ENCODE measurements around the gene NTMT1. TPM values are rescaled to one million over a fixed set of nuclear protein-coding genes. Genes with fewer than 3 reads are reported as not detected.

NTMT1 gene
- total RNA-seq, 1 donor from 2014 or later, result 62.6 TPM

DNA sequence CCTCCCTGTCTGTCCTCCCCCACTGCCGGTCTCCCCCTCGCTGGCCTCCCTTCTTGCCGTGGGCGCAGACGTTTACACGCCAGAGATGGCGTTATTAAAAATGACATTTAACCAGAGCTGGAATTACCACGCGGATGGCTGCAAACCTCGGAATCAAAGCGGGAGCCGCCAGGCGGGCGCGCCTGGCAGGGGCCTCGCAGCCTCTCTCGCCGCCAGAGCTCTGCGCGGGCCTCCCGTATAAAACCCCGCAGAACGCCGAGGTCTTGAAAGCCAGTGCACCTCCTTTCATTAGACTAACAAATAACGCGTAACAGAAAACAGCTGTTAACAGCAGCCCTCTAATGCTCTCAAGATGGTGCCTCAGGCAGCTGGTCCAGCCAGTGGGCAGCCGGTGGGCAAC, 49.7 kb downstream of the NTMT1 start:
- H3K9me3 Mint-ChIP-seq (ENCODE audit: unreplicated experiment), result peaks cover 12% of the 10 kb centered on the region
- DNase-seq, result no peak
- no peak overlapping the region for H3K4me3 Mint-ChIP-seq (ENCODE audit: unreplicated experiment)
- peaks cover 40% of the 10 kb centered on the region for H3K4me1 Mint-ChIP-seq (ENCODE audit: low read depth, unreplicated experiment)
- H3K27ac Mint-ChIP-seq (ENCODE audit: unreplicated experiment), result peak overlapping the region; percentile 94
- TF ChIP-seq, protein P1, sequence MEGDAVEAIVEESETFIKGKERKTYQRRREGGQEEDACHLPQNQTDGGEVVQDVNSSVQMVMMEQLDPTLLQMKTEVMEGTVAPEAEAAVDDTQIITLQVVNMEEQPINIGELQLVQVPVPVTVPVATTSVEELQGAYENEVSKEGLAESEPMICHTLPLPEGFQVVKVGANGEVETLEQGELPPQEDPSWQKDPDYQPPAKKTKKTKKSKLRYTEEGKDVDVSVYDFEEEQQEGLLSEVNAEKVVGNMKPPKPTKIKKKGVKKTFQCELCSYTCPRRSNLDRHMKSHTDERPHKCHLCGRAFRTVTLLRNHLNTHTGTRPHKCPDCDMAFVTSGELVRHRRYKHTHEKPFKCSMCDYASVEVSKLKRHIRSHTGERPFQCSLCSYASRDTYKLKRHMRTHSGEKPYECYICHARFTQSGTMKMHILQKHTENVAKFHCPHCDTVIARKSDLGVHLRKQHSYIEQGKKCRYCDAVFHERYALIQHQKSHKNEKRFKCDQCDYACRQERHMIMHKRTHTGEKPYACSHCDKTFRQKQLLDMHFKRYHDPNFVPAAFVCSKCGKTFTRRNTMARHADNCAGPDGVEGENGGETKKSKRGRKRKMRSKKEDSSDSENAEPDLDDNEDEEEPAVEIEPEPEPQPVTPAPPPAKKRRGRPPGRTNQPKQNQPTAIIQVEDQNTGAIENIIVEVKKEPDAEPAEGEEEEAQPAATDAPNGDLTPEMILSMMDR (IDR thresholded peaks at IDR 0.05; ENCODE audit: partially characterized antibody, unreplicated experiment), result no peak
- H3K36me3 Mint-ChIP-seq (ENCODE audit: unreplicated experiment), result no peaks in the 10 kb centered on the region
- H3K27me3 Mint-ChIP-seq (ENCODE audit: unreplicated experiment), result peaks cover 7% of the 10 kb centered on the region

DNA sequence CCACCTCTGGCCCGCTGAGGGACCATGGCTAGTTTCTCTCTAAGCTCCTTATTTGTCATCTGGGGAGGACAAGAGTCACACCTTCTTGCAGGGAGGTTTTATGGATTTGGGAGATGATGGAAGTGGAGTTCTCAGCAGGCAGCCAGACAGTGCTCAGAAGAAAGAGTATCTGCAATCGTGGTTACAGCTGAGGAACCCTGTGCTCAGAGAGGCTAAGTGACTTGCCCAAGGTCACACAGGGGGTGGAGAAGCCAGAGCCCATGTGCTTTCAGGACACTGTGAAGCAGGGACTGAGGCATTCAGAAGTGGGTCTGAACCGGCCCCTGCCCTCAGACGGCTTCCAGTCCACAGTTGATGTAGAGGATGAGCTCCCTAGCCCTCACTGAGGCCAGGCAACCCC, 50.3 kb downstream of the NTMT1 start:
- Mint-ChIP-seq H3K9me3 (ENCODE audit: unreplicated experiment) (peaks cover 9% of the 10 kb centered on the region), H3K4me3 (ENCODE audit: unreplicated experiment) (no peak overlapping the region), H3K27me3 (ENCODE audit: unreplicated experiment) (peaks cover 7% of the 10 kb centered on the region), H3K4me1 (ENCODE audit: low read depth, unreplicated experiment) (peaks cover 38% of the 10 kb centered on the region), H3K36me3 (ENCODE audit: unreplicated experiment) (no peaks in the 10 kb centered on the region), H3K27ac (ENCODE audit: unreplicated experiment) (peak overlapping the region; percentile 94)
- TF ChIP-seq, protein P1 (IDR thresholded peaks at IDR 0.05; ENCODE audit: partially characterized antibody, unreplicated experiment), result no peak
- DNase-seq, result no peak

DNA sequence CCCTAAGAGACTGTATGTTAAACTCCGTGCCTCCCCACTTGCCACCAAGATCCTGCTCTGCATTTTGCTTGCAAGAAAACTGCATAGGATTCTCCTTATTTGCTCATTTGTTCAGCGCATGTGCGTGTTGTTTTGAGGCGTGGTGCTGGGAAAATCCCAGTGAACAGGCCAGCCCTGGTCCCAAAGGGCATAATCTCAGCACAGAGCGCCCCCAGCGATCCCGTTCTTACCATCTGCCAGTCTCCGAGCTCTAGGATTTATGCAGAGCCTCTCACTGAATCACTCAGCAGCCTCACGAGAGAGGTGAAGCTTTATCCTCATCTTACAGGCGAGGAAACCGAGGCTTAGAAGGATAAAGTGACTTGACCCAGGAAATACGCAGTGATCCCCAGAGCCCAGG, 51.0 kb downstream of the NTMT1 start:
- peak; percentile 84 for DNase-seq
- Mint-ChIP-seq H3K4me3 (ENCODE audit: unreplicated experiment) (peak overlapping the region; percentile 79), H3K4me1 (ENCODE audit: low read depth, unreplicated experiment) (peaks cover 38% of the 10 kb centered on the region), H3K27me3 (ENCODE audit: unreplicated experiment) (peaks cover 7% of the 10 kb centered on the region), H3K36me3 (ENCODE audit: unreplicated experiment) (no peaks in the 10 kb centered on the region), H3K27ac (ENCODE audit: unreplicated experiment) (peak overlapping the region; percentile 94), H3K9me3 (ENCODE audit: unreplicated experiment) (peaks cover 8% of the 10 kb centered on the region)
- TF ChIP-seq, protein P1 (IDR thresholded peaks at IDR 0.05; ENCODE audit: partially characterized antibody, unreplicated experiment), result no peak

DNA sequence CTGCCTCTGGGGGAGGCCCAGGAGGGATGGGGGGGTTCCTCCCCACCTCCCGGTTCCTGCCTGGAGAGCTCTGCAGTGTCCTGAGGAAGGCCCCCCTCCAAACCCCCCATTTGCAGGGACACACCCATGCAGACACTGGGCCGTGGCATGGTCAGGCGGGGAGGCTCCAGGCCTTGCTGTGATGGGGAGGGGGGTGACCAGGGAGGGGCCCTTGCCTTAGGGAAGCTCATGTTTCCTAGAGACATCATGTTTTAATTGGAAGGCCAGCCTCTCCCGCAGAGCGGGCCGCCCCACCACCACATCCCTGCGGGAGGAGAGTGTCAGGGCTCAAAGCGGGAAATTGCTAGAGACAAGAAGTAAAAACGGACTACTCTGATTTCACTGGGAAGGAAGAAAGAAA, 51.5 kb downstream of the NTMT1 start:
- H3K27me3 Mint-ChIP-seq (ENCODE audit: unreplicated experiment), result peaks cover 7% of the 10 kb centered on the region
- TF ChIP-seq, protein P1 (IDR thresholded peaks at IDR 0.05; ENCODE audit: partially characterized antibody, unreplicated experiment), result no peak
- H3K4me3 Mint-ChIP-seq (ENCODE audit: unreplicated experiment), result peak overlapping the region; percentile 79
- no peaks in the 10 kb centered on the region for H3K36me3 Mint-ChIP-seq (ENCODE audit: unreplicated experiment)
- peaks cover 38% of the 10 kb centered on the region for H3K4me1 Mint-ChIP-seq (ENCODE audit: low read depth, unreplicated experiment)
- H3K9me3 Mint-ChIP-seq (ENCODE audit: unreplicated experiment), result peaks cover 6% of the 10 kb centered on the region
- peak overlapping the region; percentile 94 for H3K27ac Mint-ChIP-seq (ENCODE audit: unreplicated experiment)
- peak; percentile 70 for DNase-seq

DNA sequence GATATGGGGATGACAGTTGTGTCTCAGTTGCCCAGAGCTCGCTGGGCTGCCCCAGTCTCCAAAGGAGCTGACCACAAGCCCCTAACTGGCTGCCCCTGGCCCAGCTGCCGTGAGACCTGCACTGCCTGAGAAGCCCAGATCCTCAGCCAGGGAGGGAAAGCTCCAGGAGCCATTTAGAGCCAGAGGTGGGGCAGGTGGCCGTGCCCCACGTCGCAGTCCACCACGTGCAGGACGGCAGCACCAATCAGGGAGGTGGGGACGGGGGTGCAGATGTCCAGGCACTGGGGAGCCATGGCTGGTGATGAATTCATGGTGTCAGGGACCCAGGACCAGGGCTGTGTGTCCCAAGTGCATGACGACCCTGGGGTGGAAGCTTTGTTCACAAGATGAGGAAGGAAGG, 52.9 kb downstream of the NTMT1 start:
- Mint-ChIP-seq H3K9me3 (ENCODE audit: unreplicated experiment) (peaks cover 6% of the 10 kb centered on the region), H3K27ac (ENCODE audit: unreplicated experiment) (peak overlapping the region; percentile 86), H3K27me3 (ENCODE audit: unreplicated experiment) (peaks cover 7% of the 10 kb centered on the region), H3K36me3 (ENCODE audit: unreplicated experiment) (no peaks in the 10 kb centered on the region), H3K4me3 (ENCODE audit: unreplicated experiment) (peak overlapping the region; percentile 28), H3K4me1 (ENCODE audit: low read depth, unreplicated experiment) (peaks cover 34% of the 10 kb centered on the region)
- no peak for DNase-seq
- TF ChIP-seq, protein P1 (IDR thresholded peaks at IDR 0.05; ENCODE audit: partially characterized antibody, unreplicated experiment), result no peak
